Measurements from ENCODE around the gene ZNF214.

The ZNF214 gene

GRCh38 chr11:7020183-7020917 lies at the start of gene ZNF214, which contains the start of gene NLRP14:
Gene ZNF214, minus strand, starts transcription at chr11:7020346. Its CDS starts 17,511 bp downstream, at chr11:7002835.
Gene NLRP14, plus strand, starts transcription at chr11:7020479. Its CDS starts 18,108 bp downstream, at chr11:7038587.
- peak within 1 kb of the TSS; percentile 93 for H3K4me3 ChIP-seq (ENCODE audit: control insufficient read depth, low read depth, low read length)
- peak; percentile 72 for DNase-seq (ENCODE audit: low read depth)
- no peak for TF ChIP-seq CTCF (IDR thresholded peaks at IDR 0.05; ENCODE audit: control insufficient read depth, insufficient read depth, low read depth, low read length, missing control alignments)

DNA sequence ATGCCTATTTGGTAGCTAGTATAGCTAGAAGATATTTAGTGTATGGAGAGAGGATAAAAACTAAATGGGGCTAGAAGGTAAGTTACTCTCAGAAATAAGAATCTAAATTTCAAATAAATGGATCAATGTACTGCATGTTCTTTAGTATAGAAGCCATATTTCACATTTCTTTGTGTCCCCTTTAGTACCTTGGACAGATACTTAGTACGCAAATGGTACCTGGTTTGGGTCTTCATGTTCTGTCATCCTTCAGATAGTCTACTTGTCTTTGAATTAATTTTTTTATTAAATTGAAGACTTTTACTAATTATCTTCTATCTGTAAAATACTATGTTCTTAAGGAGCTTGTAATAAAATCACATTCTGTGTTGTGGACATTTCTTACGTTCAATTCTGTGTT lies 42.4 kb upstream of the ZNF214 start:
- no peak for TF ChIP-seq CTCF (IDR thresholded peaks at IDR 0.05; ENCODE audit: control insufficient read depth, insufficient read depth, low read depth, low read length, missing control alignments)
- no peak overlapping the region for H3K4me3 ChIP-seq (ENCODE audit: control insufficient read depth, low read depth, low read length)
- DNase-seq (ENCODE audit: low read depth) = no peak

GRCh38 chr11:7060868-7061267 lies 40.7 kb upstream of the ZNF214 start:
- no peak for TF ChIP-seq CTCF (IDR thresholded peaks at IDR 0.05; ENCODE audit: control insufficient read depth, insufficient read depth, low read depth, low read length, missing control alignments)
- peak; percentile 58 for DNase-seq (ENCODE audit: low read depth)

GRCh38 chr11:7057641-7058040 lies 37.5 kb upstream of the ZNF214 start:
- DNase-seq (ENCODE audit: low read depth) = no peak
- H3K4me3 ChIP-seq (ENCODE audit: control insufficient read depth, low read depth, low read length) = no peak overlapping the region
- no peak for TF ChIP-seq CTCF (IDR thresholded peaks at IDR 0.05; ENCODE audit: control insufficient read depth, insufficient read depth, low read depth, low read length, missing control alignments)

More at GRCh38 chr11:7060868-7061267, 40.7 kb upstream of the ZNF214 start:
- H3K4me3 ChIP-seq (ENCODE audit: control insufficient read depth, low read depth, low read length) = no peak overlapping the region

GRCh38 chr11:7056828-7057513 lies 36.8 kb upstream of the ZNF214 start:
- no peak overlapping the region for H3K4me3 ChIP-seq (ENCODE audit: control insufficient read depth, low read depth, low read length)
- no peak for DNase-seq (ENCODE audit: low read depth)
- TF ChIP-seq CTCF (IDR thresholded peaks at IDR 0.05; ENCODE audit: control insufficient read depth, insufficient read depth, low read depth, low read length, missing control alignments) = no peak

GRCh38 chr11:7050191-7050590 lies 30.0 kb upstream of the ZNF214 start:
- DNase-seq (ENCODE audit: low read depth) = no peak
- TF ChIP-seq CTCF (IDR thresholded peaks at IDR 0.05; ENCODE audit: control insufficient read depth, insufficient read depth, low read depth, low read length, missing control alignments) = no peak
- no peak overlapping the region for H3K4me3 ChIP-seq (ENCODE audit: control insufficient read depth, low read depth, low read length)
